ENCODE data around the gene TRIM9. TPM values are rescaled to one million over a fixed set of nuclear protein-coding genes. Genes with fewer than 3 reads are reported as not detected.

The TRIM9 gene
- total RNA-seq, 1 experiment from 2014 or later = 0.41 TPM

- in situ Hi-C loops (cut with HindIII; ENCODE audit: low pct_unique_long_range_greater_than_20kb, low sequenced_read_pairs) = no loop called here
- DNase-seq (ENCODE audit: low read depth) = no peak
These were observed 1.2 kb upstream of the TRIM9 start for GRCh38 chr14:51095854-51096823.

GRCh38 chr14:51094282-51094821, 553 bp downstream of the TRIM9 start:
- in situ Hi-C loops (cut with HindIII; ENCODE audit: low pct_unique_long_range_greater_than_20kb, low sequenced_read_pairs) = no loop called here

GRCh38 chr14:51093371-51094281, 1.3 kb downstream of the TRIM9 start:
- in situ Hi-C loops (cut with HindIII; ENCODE audit: low pct_unique_long_range_greater_than_20kb, low sequenced_read_pairs) = no loop called here
- peak; percentile 24 for DNase-seq (ENCODE audit: low read depth)

More at GRCh38 chr14:51094282-51094821, 553 bp downstream of the TRIM9 start:
- peak; percentile 24 for DNase-seq (ENCODE audit: low read depth)

GRCh38 chr14:51092965-51093364, 1.9 kb downstream of the TRIM9 start:
- in situ Hi-C loops (cut with HindIII; ENCODE audit: low pct_unique_long_range_greater_than_20kb, low sequenced_read_pairs) = no loop called here
- no peak for DNase-seq (ENCODE audit: low read depth)

GRCh38 chr14:51089278-51089677, 5.6 kb downstream of the TRIM9 start:
- in situ Hi-C loops (cut with HindIII; ENCODE audit: low pct_unique_long_range_greater_than_20kb, low sequenced_read_pairs) = no loop called here
- no peak for DNase-seq (ENCODE audit: low read depth)

GRCh38 chr14:51087031-51087441, 7.9 kb downstream of the TRIM9 start:
- peak; percentile 62 for DNase-seq (ENCODE audit: low read depth)
- in situ Hi-C loops (cut with HindIII; ENCODE audit: low pct_unique_long_range_greater_than_20kb, low sequenced_read_pairs) = no loop called here

- in situ Hi-C loops (cut with HindIII; ENCODE audit: low pct_unique_long_range_greater_than_20kb, low sequenced_read_pairs) = no loop called here
- DNase-seq (ENCODE audit: low read depth) = no peak
These were observed 8.9 kb downstream of the TRIM9 start for GRCh38 chr14:51086044-51086443.

- in situ Hi-C loops (cut with HindIII; ENCODE audit: low pct_unique_long_range_greater_than_20kb, low sequenced_read_pairs) = no loop called here
- DNase-seq (ENCODE audit: low read depth) = no peak
These were observed 9.9 kb downstream of the TRIM9 start for GRCh38 chr14:51084962-51085361.

- in situ Hi-C loops (cut with HindIII; ENCODE audit: low pct_unique_long_range_greater_than_20kb, low sequenced_read_pairs) = no loop called here
- DNase-seq (ENCODE audit: low read depth) = no peak
These were observed 10.4 kb downstream of the TRIM9 start for GRCh38 chr14:51084507-51084906.

GRCh38 chr14:51082349-51082748, 12.6 kb downstream of the TRIM9 start:
- in situ Hi-C loops (cut with HindIII; ENCODE audit: low pct_unique_long_range_greater_than_20kb, low sequenced_read_pairs) = no loop called here

GRCh38 chr14:51081712-51082111, 13.2 kb downstream of the TRIM9 start:
- in situ Hi-C loops (cut with HindIII; ENCODE audit: low pct_unique_long_range_greater_than_20kb, low sequenced_read_pairs) = no loop called here
- no peak for DNase-seq (ENCODE audit: low read depth)

More at GRCh38 chr14:51082349-51082748, 12.6 kb downstream of the TRIM9 start:
- DNase-seq (ENCODE audit: low read depth) = no peak

- in situ Hi-C loops (cut with HindIII; ENCODE audit: low pct_unique_long_range_greater_than_20kb, low sequenced_read_pairs) = no loop called here
- no peak for DNase-seq (ENCODE audit: low read depth)
These were observed 13.7 kb downstream of the TRIM9 start for GRCh38 chr14:51081209-51081608.

- in situ Hi-C loops (cut with HindIII; ENCODE audit: low pct_unique_long_range_greater_than_20kb, low sequenced_read_pairs) = no loop called here
- DNase-seq (ENCODE audit: low read depth) = no peak
These were observed 14.3 kb downstream of the TRIM9 start for GRCh38 chr14:51080645-51081044.

GRCh38 chr14:51079489-51079888, 15.4 kb downstream of the TRIM9 start:
- in situ Hi-C loops (cut with HindIII; ENCODE audit: low pct_unique_long_range_greater_than_20kb, low sequenced_read_pairs) = no loop called here
- DNase-seq (ENCODE audit: low read depth) = no peak

- in situ Hi-C loops (cut with HindIII; ENCODE audit: low pct_unique_long_range_greater_than_20kb, low sequenced_read_pairs) = no loop called here
- DNase-seq (ENCODE audit: low read depth) = no peak
These were observed 15.8 kb downstream of the TRIM9 start for GRCh38 chr14:51079085-51079484.

GRCh38 chr14:51074701-51075385, 20.1 kb downstream of the TRIM9 start:
- DNase-seq (ENCODE audit: low read depth) = no peak
- in situ Hi-C loops (cut with HindIII; ENCODE audit: low pct_unique_long_range_greater_than_20kb, low sequenced_read_pairs) = no loop called here

- no peak for DNase-seq (ENCODE audit: low read depth)
- in situ Hi-C loops (cut with HindIII; ENCODE audit: low pct_unique_long_range_greater_than_20kb, low sequenced_read_pairs) = no loop called here
These were observed 21.2 kb downstream of the TRIM9 start for GRCh38 chr14:51073731-51074130.

- no peak for DNase-seq (ENCODE audit: low read depth)
- in situ Hi-C loops (cut with HindIII; ENCODE audit: low pct_unique_long_range_greater_than_20kb, low sequenced_read_pairs) = no loop called here
These were observed 21.9 kb downstream of the TRIM9 start for GRCh38 chr14:51072976-51073375.
